ENCODE data around the gene BEGAIN.

BEGAIN gene

GRCh38 chr14:100599981-100600380 lies 12.8 kb upstream of the BEGAIN start:
- DNase-seq: no peak

GRCh38 chr14:100594625-100594951 lies 7.4 kb upstream of the BEGAIN start:
- DNase-seq: no peak

GRCh38 chr14:100593751-100594624 lies 6.8 kb upstream of the BEGAIN start:
- DNase-seq: no peak

GRCh38 chr14:100592972-100593371 lies 5.8 kb upstream of the BEGAIN start:
- no peak for DNase-seq

GRCh38 chr14:100592461-100592891 lies 5.3 kb upstream of the BEGAIN start:
- peak; percentile 19 for DNase-seq

GRCh38 chr14:100591453-100592371 lies 4.5 kb upstream of the BEGAIN start:
- peak; percentile 20 for DNase-seq

- peak; percentile 21 for DNase-seq
These were observed 3.7 kb upstream of the BEGAIN start for GRCh38 chr14:100590726-100591452.

GRCh38 chr14:100589760-100590469 lies 2.7 kb upstream of the BEGAIN start:
- DNase-seq: peak; percentile 4

- DNase-seq: peak; percentile 7
These were observed 2.0 kb upstream of the BEGAIN start for GRCh38 chr14:100589071-100589759.

- peak; percentile 21 for DNase-seq
These were observed 1.5 kb upstream of the BEGAIN start for GRCh38 chr14:100588671-100589070.

- DNase-seq: peak; percentile 29
These were observed 670 bp upstream of the BEGAIN start for GRCh38 chr14:100587763-100588411.

- peak; percentile 37 for DNase-seq
These were observed 673 bp downstream of the BEGAIN start for GRCh38 chr14:100586403-100587085.

- DNase-seq: no peak
These were observed 1.1 kb downstream of the BEGAIN start for GRCh38 chr14:100586153-100586402.

GRCh38 chr14:100585448-100586152 lies 1.6 kb downstream of the BEGAIN start:
- peak; percentile 17 for DNase-seq

GRCh38 chr14:100584056-100585031 lies 2.9 kb downstream of the BEGAIN start:
- DNase-seq: no peak

- no peak for DNase-seq
These were observed 4.0 kb downstream of the BEGAIN start for GRCh38 chr14:100583245-100583644.

- DNase-seq: no peak
These were observed 4.6 kb downstream of the BEGAIN start for GRCh38 chr14:100582496-100583165.

Measured in activated CD4-positive, CD25-positive, alpha-beta regulatory T cell treated with anti-CD3 and anti-CD28 coated beads, Interleukin-2, amount 50 U/mL, for 72 hours (primary cell).